Neutrophil (primary cell): ENCODE results near the gene CHPT1.

Experiments used
- H3K27ac ChIP-seq: fragments of 200-600 bp; sonication (generic); 2 replicates; pipeline ENCODE4 v1.5.1; 2016; ENCODE audit warnings: mild to moderate bottlenecking, moderate library complexity
- H3K27me3 ChIP-seq: fragments of 200-600 bp; sonication (generic); 2 replicates; pipeline ENCODE4 v1.6.0; 2016; ENCODE audit warnings: mild to moderate bottlenecking
- H3K36me3 ChIP-seq: fragments of 200-600 bp; sonication (generic); 2 replicates; pipeline ENCODE4 v1.5.1; 2017
- H3K4me1 ChIP-seq, 2 experiments: fragments of 200-600 bp in 1 of 2; sonication (generic) in 1 of 2; 1 replicate in 1 of 2; 2 replicates in 1 of 2; pipeline versions ENCODE4 v1.5.1 to v1.6.1; 2013 to 2016; ENCODE audit warnings: low read depth in 1 of 2, low read length in 1 of 2, mild to moderate bottlenecking in 1 of 2, moderate library complexity in 1 of 2; ENCODE audit not compliant: control insufficient read depth in 1 of 2, insufficient read depth in 1 of 2
- H3K4me3 ChIP-seq, 2 experiments: fragments of 200-600 bp in 1 of 2; sonication (generic) in 1 of 2; 1 replicate in 1 of 2; 2 replicates in 1 of 2; pipeline ENCODE4 v1.5.1; 2013 to 2016; ENCODE audit warnings: low read depth in 1 of 2, low read length in 1 of 2, mild to moderate bottlenecking in 1 of 2, moderate library complexity in 1 of 2
- H3K9me3 ChIP-seq: fragments of 200-600 bp; sonication (generic); 2 replicates; pipeline ENCODE4 v1.5.1; 2016
- TF ChIP-seq, protein P1 (sequence below): fragments of 200-600 bp; sonication (generic); IDR thresholded peaks from 2 replicates; pipeline ENCODE4 v1.5.1; 2016; ENCODE audit warnings: antibody characterized with exemption

Gene CHPT1

DNA sequence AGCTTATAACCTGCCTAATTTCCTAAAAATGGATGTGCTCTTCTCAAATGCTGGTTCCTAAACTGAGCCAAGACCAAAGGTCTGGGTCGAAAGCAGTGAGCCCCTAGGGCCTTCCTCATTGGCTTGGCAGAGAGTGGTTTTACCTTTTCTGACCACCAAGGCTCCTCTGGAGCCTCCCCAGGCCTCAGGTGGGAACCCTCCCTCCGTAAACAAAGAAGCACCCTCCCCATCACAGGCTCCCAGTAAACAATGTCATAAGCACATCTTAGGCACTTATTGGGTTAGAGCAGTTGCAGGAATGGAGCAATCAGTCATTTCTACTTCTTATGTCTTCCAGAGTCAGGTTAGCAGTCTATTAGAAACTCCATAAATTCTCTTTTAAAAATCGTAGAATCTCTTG lies 6.0 kb downstream of the CHPT1 start:
- Histone ChIP-seq H3K27me3 (no peaks in the 10 kb centered on the region), H3K4me1 (peaks cover 9 to 23% of the 10 kb centered on the region in 2 experiments), H3K9me3 (no peaks in the 10 kb centered on the region), H3K27ac (no peak overlapping the region), H3K4me3 (no peak overlapping the region), H3K36me3 (no peaks in the 10 kb centered on the region)
- TF ChIP-seq, protein P1, sequence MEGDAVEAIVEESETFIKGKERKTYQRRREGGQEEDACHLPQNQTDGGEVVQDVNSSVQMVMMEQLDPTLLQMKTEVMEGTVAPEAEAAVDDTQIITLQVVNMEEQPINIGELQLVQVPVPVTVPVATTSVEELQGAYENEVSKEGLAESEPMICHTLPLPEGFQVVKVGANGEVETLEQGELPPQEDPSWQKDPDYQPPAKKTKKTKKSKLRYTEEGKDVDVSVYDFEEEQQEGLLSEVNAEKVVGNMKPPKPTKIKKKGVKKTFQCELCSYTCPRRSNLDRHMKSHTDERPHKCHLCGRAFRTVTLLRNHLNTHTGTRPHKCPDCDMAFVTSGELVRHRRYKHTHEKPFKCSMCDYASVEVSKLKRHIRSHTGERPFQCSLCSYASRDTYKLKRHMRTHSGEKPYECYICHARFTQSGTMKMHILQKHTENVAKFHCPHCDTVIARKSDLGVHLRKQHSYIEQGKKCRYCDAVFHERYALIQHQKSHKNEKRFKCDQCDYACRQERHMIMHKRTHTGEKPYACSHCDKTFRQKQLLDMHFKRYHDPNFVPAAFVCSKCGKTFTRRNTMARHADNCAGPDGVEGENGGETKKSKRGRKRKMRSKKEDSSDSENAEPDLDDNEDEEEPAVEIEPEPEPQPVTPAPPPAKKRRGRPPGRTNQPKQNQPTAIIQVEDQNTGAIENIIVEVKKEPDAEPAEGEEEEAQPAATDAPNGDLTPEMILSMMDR: no peak

DNA sequence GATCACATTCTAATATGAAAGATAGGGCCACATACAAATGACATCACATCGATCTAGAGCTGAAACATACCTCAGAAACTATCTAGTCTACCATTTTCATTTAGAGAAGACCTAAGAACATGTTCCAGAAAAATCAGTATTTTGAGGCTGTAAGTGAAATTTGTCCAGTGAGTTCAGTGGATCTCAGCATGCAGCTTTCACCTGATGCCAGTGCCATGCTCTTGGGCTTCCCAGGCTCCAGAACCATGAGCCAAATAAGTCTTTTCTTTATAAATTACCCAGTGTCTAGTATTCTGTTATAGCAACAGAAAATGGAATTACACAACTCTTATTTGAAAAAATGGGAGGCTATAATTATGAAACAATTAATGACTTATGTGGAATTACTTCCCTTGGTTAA lies 9.0 kb downstream of the CHPT1 start:
- no peaks in the 10 kb centered on the region for H3K4me1 ChIP-seq
- TF ChIP-seq, protein P1: no peak
- no peaks in the 10 kb centered on the region for H3K27me3 ChIP-seq
- H3K27ac ChIP-seq: no peak overlapping the region
- no peak overlapping the region for H3K4me3 ChIP-seq
- no peaks in the 10 kb centered on the region for H3K9me3 ChIP-seq
- H3K36me3 ChIP-seq: no peaks in the 10 kb centered on the region

DNA sequence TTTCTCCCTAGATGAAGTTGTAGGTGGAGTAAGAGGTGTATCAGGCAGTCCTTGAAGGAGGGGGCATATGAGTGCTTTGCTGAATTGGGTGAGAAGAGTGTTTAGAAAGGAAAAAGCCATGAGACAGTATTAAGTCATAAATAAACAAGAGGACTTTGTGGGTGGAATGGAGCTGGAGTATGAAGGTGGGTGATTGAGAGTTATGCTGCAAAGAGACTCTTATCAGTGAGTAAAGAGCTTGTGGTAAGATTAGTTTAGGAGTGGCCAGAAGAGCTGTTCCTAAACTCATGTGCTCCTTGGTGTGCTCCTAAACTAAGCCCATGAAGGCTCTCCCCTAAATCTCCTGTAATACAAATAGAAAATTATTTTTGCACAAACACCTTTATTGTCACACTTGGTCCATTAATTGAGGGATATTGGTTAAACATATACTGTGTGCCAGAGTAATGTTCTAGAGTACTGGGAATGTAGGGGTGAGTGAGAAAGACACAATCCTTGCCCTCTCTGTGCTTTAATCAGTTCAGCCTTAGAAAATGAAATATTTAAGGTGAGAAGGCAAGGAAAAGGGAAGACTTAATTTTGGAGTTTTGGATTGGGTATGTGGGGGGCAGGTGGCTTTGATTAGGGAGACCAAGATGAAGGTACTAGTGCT lies 9.8 kb downstream of the CHPT1 start:
- Histone ChIP-seq H3K4me1 (no peaks in the 10 kb centered on the region), H3K27ac (peak overlapping the region; percentile 19), H3K9me3 (no peaks in the 10 kb centered on the region), H3K36me3 (no peaks in the 10 kb centered on the region), H3K4me3 (no peak overlapping the region), H3K27me3 (no peaks in the 10 kb centered on the region)
- TF ChIP-seq, protein P1: no peak

DNA sequence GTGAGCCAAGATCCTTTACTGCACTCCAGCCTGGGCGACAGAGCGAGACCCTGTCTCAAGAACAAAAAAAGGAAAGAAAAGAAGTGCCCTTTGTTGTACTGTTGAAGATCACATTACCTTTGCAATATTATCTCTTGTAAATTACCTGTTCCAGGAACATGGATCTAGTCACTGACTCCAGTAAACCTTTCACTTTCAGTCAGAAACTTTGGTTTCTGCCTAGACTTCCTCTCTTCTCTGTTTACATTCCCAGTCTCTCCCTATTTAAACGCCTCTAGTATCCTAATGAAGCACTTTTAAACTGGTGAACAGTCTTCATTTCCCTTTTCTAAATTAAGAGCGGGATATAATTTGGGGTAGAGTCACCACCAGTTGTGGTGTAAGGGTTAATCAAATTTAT lies 12.8 kb downstream of the CHPT1 start:
- H3K9me3 ChIP-seq: no peaks in the 10 kb centered on the region
- no peaks in the 10 kb centered on the region for H3K36me3 ChIP-seq
- no peaks in the 10 kb centered on the region for H3K27me3 ChIP-seq
- no peak overlapping the region for H3K27ac ChIP-seq
- TF ChIP-seq, protein P1: no peak
- no peak overlapping the region for H3K4me3 ChIP-seq
- H3K4me1 ChIP-seq: peaks cover 2 to 9% of the 10 kb centered on the region in 2 experiments

DNA sequence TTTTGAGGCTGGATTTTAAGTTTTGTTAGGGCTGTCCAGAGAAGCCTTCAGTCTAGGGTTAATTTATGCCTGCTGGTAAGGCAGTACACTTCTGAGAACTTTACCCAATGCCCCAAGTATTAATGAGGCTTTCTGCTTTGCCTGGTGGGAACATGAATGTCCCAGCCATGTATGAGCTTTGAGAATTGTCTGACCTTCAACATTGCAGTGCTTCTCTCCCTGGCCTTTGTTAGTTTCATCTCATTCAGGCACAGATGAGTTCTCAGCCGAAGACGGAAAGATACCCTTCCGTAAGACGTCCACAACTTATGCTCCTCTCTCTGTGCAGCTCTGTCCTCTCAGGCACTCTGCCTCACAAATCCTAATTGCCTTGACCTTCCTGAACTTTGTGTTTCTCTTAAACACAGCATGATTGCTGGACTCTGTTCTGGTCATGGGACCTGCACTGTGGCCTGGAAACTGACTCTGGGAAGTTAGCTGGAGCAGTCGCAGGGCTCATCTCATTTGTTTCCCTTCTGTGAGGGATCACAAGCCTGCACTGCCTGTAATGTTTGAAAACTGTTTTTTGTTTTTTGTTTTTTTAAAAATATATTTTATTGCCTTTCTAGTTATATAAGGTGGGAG lies 15.7 kb downstream of the CHPT1 start:
- Histone ChIP-seq H3K27me3 (no peaks in the 10 kb centered on the region), H3K27ac (no peak overlapping the region), H3K4me3 (no peak overlapping the region), H3K4me1 (peaks cover 2 to 11% of the 10 kb centered on the region in 2 experiments), H3K9me3 (no peaks in the 10 kb centered on the region), H3K36me3 (peaks cover 3% of the 10 kb centered on the region)
- TF ChIP-seq, protein P1: no peak
